HFF-Myc (cell line): ENCODE results near the gene CENPF.

ENCODE experiments used
- DNase-seq: peaks from one replicate; pipeline ENCODE4 v3.0.0-alpha.2; 2011; ENCODE audit warnings: low read depth; ENCODE audit errors: extremely low read depth
- H3K4me3 ChIP-seq: replicated peaks from 2 replicates; pipeline ENCODE4 v1.5.1; 2011; ENCODE audit warnings: low read depth, mild to moderate bottlenecking, control low read depth, low read length
- CTCF ChIP-seq: IDR thresholded peaks from 2 replicates; pipeline ENCODE4 v1.5.1; 2012; ENCODE audit warnings: mild to moderate bottlenecking, low read depth, low read length, control low read depth; ENCODE audit errors: missing control alignments

Gene CENPF

GRCh38 chr1:214712737-214713136 is 109.7 kb downstream of the CENPF start:
- no peak for DNase-seq
- no peak overlapping the region for H3K4me3 ChIP-seq
- no peak for TF ChIP-seq CTCF
